Neural progenitor cell (in vitro differentiated cells): ENCODE results near the gene VSIG10L2. TPM values are rescaled to one million over a fixed set of nuclear protein-coding genes. Genes with fewer than 3 reads are reported as not detected.

Source experiments
- DNase-seq: peaks from one replicate; pipeline ENCODE4 v3.0.0-alpha.2; 2016; ENCODE audit warnings: low spot score
- H2AFZ ChIP-seq: fragments of 200-600 bp; sonication (generic); replicated peaks from 2 replicates; pipeline ENCODE4 v1.6.1; 2016; ENCODE audit warnings: antibody characterized with exemption
- H3F3A ChIP-seq: fragments of 200-600 bp; sonication (generic); 2 replicates; pipeline ENCODE4 v1.6.1; 2016; ENCODE audit warnings: antibody characterized with exemption, low read depth
- H3K27ac ChIP-seq: fragments of 200-600 bp; sonication (generic); 2 replicates; pipeline ENCODE4 v1.5.1; 2016; ENCODE audit warnings: mild to moderate bottlenecking
- H3K27me3 ChIP-seq: fragments of 200-600 bp; sonication (generic); 2 replicates; pipeline ENCODE4 v1.6.1; 2016; ENCODE audit warnings: mild to moderate bottlenecking, moderate library complexity
- H3K36me3 ChIP-seq: fragments of 200-600 bp; sonication (generic); 2 replicates; pipeline ENCODE4 v1.5.1; 2016
- H3K4me1 ChIP-seq: fragments of 200-600 bp; sonication (generic); 2 replicates; pipeline ENCODE4 v1.6.1; 2016; ENCODE audit warnings: mixed run types
- H3K4me2 ChIP-seq: fragments of 200-600 bp; sonication (generic); 2 replicates; pipeline ENCODE4 v1.6.1; 2016
- H3K4me3 ChIP-seq: fragments of 200-600 bp; sonication (generic); 2 replicates; pipeline ENCODE4 v1.5.1; 2016
- H3K79me2 ChIP-seq: fragments of 200-600 bp; sonication (generic); 2 replicates; pipeline ENCODE4 v1.6.1; 2016; ENCODE audit warnings: low read depth
- H3K9ac ChIP-seq: fragments of 200-600 bp; sonication (generic); 2 replicates; pipeline ENCODE4 v1.6.1; 2016
- H3K9me3 ChIP-seq: fragments of 200-600 bp; sonication (generic); 2 replicates; pipeline ENCODE4 v1.5.1; 2016; ENCODE audit warnings: low read depth
- H4K20me1 ChIP-seq: fragments of 200-600 bp; sonication (generic); 2 replicates; pipeline ENCODE4 v1.6.1; 2016; ENCODE audit warnings: low read depth
- H3K27ac Mint-ChIP-seq: 3 replicates; pipeline ENCODE4 v1.8.0; 2021; ENCODE audit warnings: mixed read lengths
- H3K27me3 Mint-ChIP-seq: 2 replicates; pipeline ENCODE4 v1.8.0; 2022; ENCODE audit warnings: low read depth, mild to moderate bottlenecking, inconsistent platforms, moderate library complexity, mixed read lengths; ENCODE audit not compliant: insufficient read depth
- H3K36me3 Mint-ChIP-seq: 3 replicates; pipeline ENCODE4 v1.8.0; 2021; ENCODE audit warnings: mixed read lengths
- H3K4me1 Mint-ChIP-seq: 3 replicates; pipeline ENCODE4 v1.8.0; 2021; ENCODE audit warnings: mixed read lengths
- H3K4me3 Mint-ChIP-seq: 3 replicates; pipeline ENCODE4 v1.8.0; 2021; ENCODE audit warnings: mild to moderate bottlenecking, moderate library complexity, mixed read lengths
- H3K9me3 Mint-ChIP-seq: 3 replicates; pipeline ENCODE4 v1.8.0; 2020; ENCODE audit warnings: mixed read lengths
- EZH2 ChIP-seq: fragments of 200-600 bp; sonication (generic); IDR thresholded peaks from 2 replicates; pipeline ENCODE4 v1.6.1; 2017; ENCODE audit warnings: antibody characterized with exemption, mild to moderate bottlenecking, moderate library complexity
- EZH2phosphoT487 ChIP-seq: fragments of 200-600 bp; sonication (generic); IDR thresholded peaks from 2 replicates; pipeline ENCODE4 v1.6.1; 2017; ENCODE audit warnings: antibody characterized with exemption
- total RNA-seq: library from RNA; depleted of rRNA; stranded (reverse); fragments of >200 nt; gene quantifications from 2 replicates; pipeline ENCODE4 v1.2.3, GENCODE V29; 2015; ENCODE audit warnings: low replicate concordance
- TF ChIP-seq, protein P1 (sequence below): fragments of 200-600 bp; sonication (generic); IDR thresholded peaks from 2 replicates; pipeline ENCODE4 v1.5.1; 2017; ENCODE audit warnings: antibody characterized with exemption, mild to moderate bottlenecking

Gene VSIG10L2
- total RNA-seq, 1 donor from 2014 or later, result not detected

DNA sequence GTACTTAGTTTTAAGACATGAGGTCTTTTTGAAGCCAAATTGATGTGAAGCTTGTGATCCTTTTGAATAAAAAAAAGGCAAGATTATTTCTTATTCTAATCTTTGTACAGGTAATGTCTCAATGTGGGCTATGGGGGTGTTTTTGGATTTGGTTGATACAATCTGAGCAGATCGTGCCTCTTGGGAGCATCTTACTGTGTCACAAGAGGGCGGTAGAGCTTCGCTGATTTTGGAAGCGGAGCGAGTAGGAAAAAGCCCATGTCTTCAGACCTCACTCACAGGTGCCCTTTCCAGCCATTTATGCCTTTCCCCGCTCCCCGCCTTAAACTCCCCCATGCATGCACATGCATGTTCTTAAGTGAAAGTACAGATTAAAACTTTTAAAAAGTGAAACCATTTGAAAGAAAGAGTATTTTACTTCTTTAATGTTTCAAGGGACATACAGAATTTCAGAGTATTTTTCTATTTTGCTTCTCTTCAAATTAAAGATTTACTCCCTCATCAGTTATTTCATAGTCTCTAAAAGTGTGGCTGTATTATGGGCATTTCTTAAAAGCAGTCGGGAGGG, 22.7 kb upstream of the VSIG10L2 start:
- no peaks in the 10 kb centered on the region for H3K79me2 ChIP-seq
- Mint-ChIP-seq H3K9me3 (no peaks in the 10 kb centered on the region), H3K27ac (no peak overlapping the region)

DNA sequence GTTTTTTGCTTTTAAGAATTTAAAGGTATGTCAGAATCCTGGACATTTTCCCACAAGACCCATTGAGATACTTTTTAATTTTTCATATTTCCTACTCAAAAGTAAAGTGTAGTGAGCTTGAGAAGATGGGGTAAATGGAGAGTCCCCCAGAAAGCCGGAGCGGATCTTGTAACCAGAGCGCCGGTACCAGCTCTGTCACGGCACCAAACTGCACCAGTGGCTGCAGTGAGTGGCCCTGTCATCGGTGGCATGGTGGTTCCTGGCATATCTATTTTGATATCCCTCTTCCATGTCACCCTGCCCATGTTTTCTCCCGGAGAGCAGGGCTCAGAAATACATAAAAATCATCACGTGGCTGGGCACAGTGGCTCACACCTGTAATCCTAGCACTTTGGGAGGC, 22.2 kb upstream of the VSIG10L2 start:
- no peaks in the 10 kb centered on the region for H3K9me3 Mint-ChIP-seq
- no peaks in the 10 kb centered on the region for H3K36me3 Mint-ChIP-seq
- no peaks in the 10 kb centered on the region for H3K79me2 ChIP-seq
- H4K20me1 ChIP-seq, result no peaks in the 10 kb centered on the region
- no peak overlapping the region for H2AFZ ChIP-seq
- H3K9ac ChIP-seq, result no peak overlapping the region
- H3F3A ChIP-seq, result no peaks in the 10 kb centered on the region
- TF ChIP-seq, protein P1, sequence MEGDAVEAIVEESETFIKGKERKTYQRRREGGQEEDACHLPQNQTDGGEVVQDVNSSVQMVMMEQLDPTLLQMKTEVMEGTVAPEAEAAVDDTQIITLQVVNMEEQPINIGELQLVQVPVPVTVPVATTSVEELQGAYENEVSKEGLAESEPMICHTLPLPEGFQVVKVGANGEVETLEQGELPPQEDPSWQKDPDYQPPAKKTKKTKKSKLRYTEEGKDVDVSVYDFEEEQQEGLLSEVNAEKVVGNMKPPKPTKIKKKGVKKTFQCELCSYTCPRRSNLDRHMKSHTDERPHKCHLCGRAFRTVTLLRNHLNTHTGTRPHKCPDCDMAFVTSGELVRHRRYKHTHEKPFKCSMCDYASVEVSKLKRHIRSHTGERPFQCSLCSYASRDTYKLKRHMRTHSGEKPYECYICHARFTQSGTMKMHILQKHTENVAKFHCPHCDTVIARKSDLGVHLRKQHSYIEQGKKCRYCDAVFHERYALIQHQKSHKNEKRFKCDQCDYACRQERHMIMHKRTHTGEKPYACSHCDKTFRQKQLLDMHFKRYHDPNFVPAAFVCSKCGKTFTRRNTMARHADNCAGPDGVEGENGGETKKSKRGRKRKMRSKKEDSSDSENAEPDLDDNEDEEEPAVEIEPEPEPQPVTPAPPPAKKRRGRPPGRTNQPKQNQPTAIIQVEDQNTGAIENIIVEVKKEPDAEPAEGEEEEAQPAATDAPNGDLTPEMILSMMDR, result no peak
- no peak for TF ChIP-seq EZH2
- TF ChIP-seq EZH2phosphoT487, result no peak
- peaks cover 8% of the 10 kb centered on the region for H3K4me1 ChIP-seq
- H3K4me3 Mint-ChIP-seq, result no peak overlapping the region
- DNase-seq, result no peak
- no peak overlapping the region for H3K4me2 ChIP-seq
- H3K9me3 ChIP-seq, result no peaks in the 10 kb centered on the region
- H3K36me3 ChIP-seq, result no peaks in the 10 kb centered on the region
- H3K27me3 Mint-ChIP-seq, result no peaks in the 10 kb centered on the region
- no peak overlapping the region for H3K4me3 ChIP-seq
- H3K4me1 Mint-ChIP-seq, result peaks cover 15% of the 10 kb centered on the region
- no peak overlapping the region for H3K27ac Mint-ChIP-seq
- no peak overlapping the region for H3K27ac ChIP-seq
- no peaks in the 10 kb centered on the region for H3K27me3 ChIP-seq

More for the DNA sequence above, 22.7 kb upstream of the VSIG10L2 start:
- Histone ChIP-seq H3K9me3 (no peaks in the 10 kb centered on the region), H3K36me3 (no peaks in the 10 kb centered on the region), H3K4me3 (no peak overlapping the region), H3F3A (no peaks in the 10 kb centered on the region), H3K4me1 (peaks cover 8% of the 10 kb centered on the region), H3K9ac (no peak overlapping the region), H4K20me1 (no peaks in the 10 kb centered on the region), H3K4me2 (no peak overlapping the region), H2AFZ (no peak overlapping the region), H3K27me3 (no peaks in the 10 kb centered on the region), H3K27ac (no peak overlapping the region)
- Mint-ChIP-seq H3K27me3 (no peaks in the 10 kb centered on the region), H3K4me3 (no peak overlapping the region), H3K4me1 (peaks cover 15% of the 10 kb centered on the region), H3K36me3 (no peaks in the 10 kb centered on the region)
- DNase-seq, result peak; percentile 85
- TF ChIP-seq, protein P1, result peak; percentile 87
- TF ChIP-seq EZH2 (no peak), EZH2phosphoT487 (no peak)

DNA sequence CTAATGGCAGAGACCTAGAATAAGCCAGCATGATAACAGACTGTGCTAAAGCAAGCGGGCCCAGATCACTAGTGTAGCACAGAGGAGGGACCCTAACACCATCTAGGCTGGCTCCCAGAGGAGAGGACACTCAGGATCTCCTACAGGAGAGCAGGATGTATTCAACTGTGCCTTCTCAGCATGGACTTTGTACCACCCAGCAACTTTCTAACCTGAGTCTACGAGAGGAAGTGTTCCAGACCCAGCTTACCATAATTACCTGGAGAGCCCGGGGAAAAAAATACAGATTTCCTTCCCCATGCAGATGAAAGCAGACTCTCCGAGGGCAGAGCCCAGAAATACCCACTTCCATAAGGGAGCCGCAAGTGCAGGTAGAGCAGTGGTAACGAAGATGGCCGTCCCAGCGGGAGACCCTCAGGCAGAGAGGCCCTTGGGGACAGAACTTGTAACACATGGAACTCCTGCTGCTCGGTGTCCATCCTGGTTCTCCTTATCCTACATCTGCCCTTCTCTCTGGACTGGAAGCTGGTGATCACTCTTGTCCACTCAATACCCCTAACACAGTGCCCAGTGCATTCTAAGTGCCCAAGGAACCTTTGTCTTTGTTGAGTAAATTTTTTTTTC, 21.3 kb upstream of the VSIG10L2 start:
- Histone ChIP-seq H3K4me1 (peaks cover 8% of the 10 kb centered on the region), H3K27me3 (no peaks in the 10 kb centered on the region), H3K79me2 (no peaks in the 10 kb centered on the region), H2AFZ (no peak overlapping the region), H3K27ac (no peak overlapping the region), H3F3A (no peaks in the 10 kb centered on the region), H4K20me1 (no peaks in the 10 kb centered on the region), H3K4me2 (no peak overlapping the region), H3K36me3 (no peaks in the 10 kb centered on the region), H3K4me3 (no peak overlapping the region), H3K9me3 (no peaks in the 10 kb centered on the region), H3K9ac (no peak overlapping the region)
- Mint-ChIP-seq H3K36me3 (no peaks in the 10 kb centered on the region), H3K4me3 (no peak overlapping the region), H3K27ac (no peak overlapping the region), H3K4me1 (peaks cover 15% of the 10 kb centered on the region), H3K27me3 (no peaks in the 10 kb centered on the region), H3K9me3 (no peaks in the 10 kb centered on the region)
- no peak for DNase-seq
- TF ChIP-seq, protein P1, result no peak
